K562 (cell line): ENCODE results near the gene EMC9. TPM values are rescaled to one million over a fixed set of nuclear protein-coding genes. Genes with fewer than 3 reads are reported as not detected.

ENCODE experiments used
- ATAC-seq: fragments of 200-7000 bp; cut with Tn5 transposase; 3 replicates; pipeline ENCODE4 v1.9.1; 2020; ENCODE audit warnings: moderate library complexity
- BruUV-seq: library from RNA; stranded (reverse); fragments of 400-500 nt; replicated peaks from 2 replicates; lab custom pipeline; 2021; lab: Mats Ljungman, UMichigan
- CTCF ChIA-PET: fragments of 300-600 bp; formaldehyde crosslinking; extraction: SDS; loops from one replicate; lab custom pipeline; 2021; ENCODE audit warnings: low intra/inter-chr PET ratio; lab: Yijun Ruan, JAX
- POLR2A ChIA-PET: fragments of 300-600, 350-650 bp; sonication (Branson Sonifier 250); formaldehyde crosslinking; extraction: SDS; loops from one replicate; lab custom pipeline; 2021; ENCODE audit warnings: antibody characterized with exemption, inconsistent platforms; lab: Yijun Ruan, JAX
- DNase-seq, 4 experiments: peaks; one replicate each; pipeline versions ENCODE4 v3.0.0 to v3.0.0-alpha.2; 2011 to 2018; ENCODE audit warnings: low spot score in 3 of 4, mixed read lengths in 3 of 4; ENCODE audit errors: extremely low read depth in 1 of 4
- FAIRE-seq: peaks from 2 replicates; lab custom pipeline; 2011; peaks lifted over from hg19 to GRCh38; lab: Jason Lieb, UNC
- H2AFZ ChIP-seq: 2 replicates; pipeline ENCODE4 v1.6.0; 2011; ENCODE audit warnings: low read depth, low read length, control low read depth, inconsistent platforms
- H3K27ac ChIP-seq: fragments of 200-600 bp; 3 replicates; pipeline ENCODE4 v1.8.0; 2011; ENCODE audit warnings: low read depth, mild to moderate bottlenecking, control low read depth, inconsistent platforms, low read length, moderate library complexity, mixed read lengths; ENCODE audit errors: extremely low read depth
- H3K27me3 ChIP-seq, 2 experiments: fragments of 300-600 bp in 1 of 2; 2 replicates in 1 of 2; 3 replicates in 1 of 2; pipeline versions ENCODE4 v1.6.0 to v1.8.0; 2011; ENCODE audit warnings: inconsistent platforms in 2 of 2, low read length in 2 of 2, mild to moderate bottlenecking in 1 of 2, mixed read lengths in 1 of 2, moderate library complexity in 1 of 2; ENCODE audit not compliant: control insufficient read depth in 2 of 2, insufficient read depth in 2 of 2
- H3K36me3 ChIP-seq: fragments of 300-600 bp; 3 replicates; pipeline ENCODE4 v1.8.0; 2011; ENCODE audit warnings: mild to moderate bottlenecking, low read length, inconsistent platforms; ENCODE audit not compliant: control insufficient read depth, insufficient read depth
- H3K4me1 ChIP-seq, 2 experiments: fragments of 200-600 bp in 1 of 2; replicated peaks in 1 of 2; 2 replicates in 1 of 2; 3 replicates in 1 of 2; pipeline versions ENCODE4 v1.5.1 to v1.8.0; 2011; ENCODE audit warnings: inconsistent platforms in 2 of 2, low read length in 2 of 2, mild to moderate bottlenecking in 1 of 2, mixed read lengths in 1 of 2, moderate library complexity in 1 of 2; ENCODE audit not compliant: control insufficient read depth in 2 of 2, insufficient read depth in 2 of 2
- H3K4me2 ChIP-seq: 2 replicates; pipeline ENCODE4 v1.6.1; 2011; ENCODE audit warnings: low read length, control low read depth, inconsistent platforms, mixed read lengths; ENCODE audit not compliant: insufficient read depth
- H3K4me3 ChIP-seq: fragments of 200-600 bp; sonication (generic), shearing (Covaris generic); 2 replicates; pipeline ENCODE4 v1.5.1; 2016; ENCODE audit warnings: control low read depth, inconsistent platforms
- H3K79me2 ChIP-seq: fragments of 200-600 bp; 3 replicates; pipeline ENCODE4 v1.8.0; 2011; ENCODE audit warnings: low read length, inconsistent platforms; ENCODE audit not compliant: control insufficient read depth, insufficient read depth
- H3K9ac ChIP-seq, 2 experiments: 2 replicates each; pipeline versions ENCODE4 v1.6.0 to v1.6.1; 2011; ENCODE audit warnings: low read depth in 2 of 2, low read length in 2 of 2, control low read depth in 1 of 2, inconsistent platforms in 1 of 2, mild to moderate bottlenecking in 1 of 2, mixed read lengths in 1 of 2; ENCODE audit not compliant: insufficient read depth in 1 of 2
- H3K9me1 ChIP-seq: one replicate; pipeline ENCODE4 v1.6.0; 2011; ENCODE audit warnings: inconsistent platforms, mild to moderate bottlenecking, low read length, moderate library complexity; ENCODE audit not compliant: control insufficient read depth, insufficient read depth
- H3K9me3 ChIP-seq: replicated peaks from 2 replicates; pipeline ENCODE4 v1.5.1; 2011; ENCODE audit warnings: low read depth, low read length, inconsistent platforms; ENCODE audit not compliant: control insufficient read depth, insufficient read depth
- H4K20me1 ChIP-seq: replicated peaks from 2 replicates; pipeline ENCODE4 v1.6.1; 2011; ENCODE audit warnings: low read length, inconsistent platforms, mixed read lengths; ENCODE audit not compliant: control insufficient read depth, insufficient read depth
- ATF2 ChIP-seq: sonication (generic); formaldehyde crosslinking; IDR thresholded peaks from 2 replicates; pipeline ENCODE4 v1.8.1; 2022; ENCODE audit warnings: missing genetic modification reagents
- NCOR1 ChIP-seq: fragments of 450-650 bp; IDR thresholded peaks from 2 replicates; pipeline ENCODE4 v1.6.1; 2016; ENCODE audit warnings: mild to moderate bottlenecking, moderate library complexity
- WGBS: fragments of 100-300 bp; shearing (Covaris generic); methylation state at CpG from one replicate; pipeline ENCODE4 v1.1.6; 2016; ENCODE audit warnings: low coverage, mixed read lengths; ENCODE audit not compliant: insufficient coverage; ENCODE audit errors: missing lambda C conversion rate; 5-methylcytosine and 5-hydroxymethylcytosine counted together
- in situ Hi-C: fragments of 300-500 bp; cut with MboI; formaldehyde crosslinking; loops from 4 replicates; pipeline ENCODE4 v1.15.0; 2018; ENCODE audit warnings: inconsistent platforms, mixed read lengths
- intact Hi-C: fragments of 100-400 bp; cut with micrococcal nuclease; formaldehyde crosslinking; loops from 2 replicates; pipeline ENCODE4 v1.14.2; 2022
- polyA plus RNA-seq, 8 experiments: library from polyadenylated mRNA; depleted of rRNA in 4 of 8; stranded (reverse) in 5 of 8; unstranded in 3 of 8; fragments of >200 nt; fragmentation: Nextera tagmentation in 2 of 8; fragmentation: Illumina TruSeq in 1 of 8; extraction: Ambion mirVana in 2 of 8; extraction: Trizol in 1 of 8; gene quantifications; 2 replicates each; pipeline versions ENCODE4 v1.2.1 to v1.2.3, GENCODE V29; 2011 to 2014; ENCODE audit warnings: inconsistent platforms in 1 of 8, missing spikeins in 1 of 8
- total RNA-seq, 7 experiments: library from RNA; depleted of rRNA in 6 of 7; stranded (reverse); fragments of >200 nt in 6 of 7; fragmentation: Illumina TruSeq in 2 of 7; extraction: Trizol in 2 of 7; gene quantifications; 2 replicates each; pipeline versions ENCODE4 v1.2.1 to v1.2.3, GENCODE V29; 2011 to 2021; ENCODE audit warnings: low replicate concordance in 1 of 7

Gene EMC9
- total and polyA plus RNA-seq, 9 of the 15 experiments (the other 6 are each of a cell fraction or from before 2014, with no cell fraction given), result 3.1 to 13.2 (median 7.8) TPM

DNA sequence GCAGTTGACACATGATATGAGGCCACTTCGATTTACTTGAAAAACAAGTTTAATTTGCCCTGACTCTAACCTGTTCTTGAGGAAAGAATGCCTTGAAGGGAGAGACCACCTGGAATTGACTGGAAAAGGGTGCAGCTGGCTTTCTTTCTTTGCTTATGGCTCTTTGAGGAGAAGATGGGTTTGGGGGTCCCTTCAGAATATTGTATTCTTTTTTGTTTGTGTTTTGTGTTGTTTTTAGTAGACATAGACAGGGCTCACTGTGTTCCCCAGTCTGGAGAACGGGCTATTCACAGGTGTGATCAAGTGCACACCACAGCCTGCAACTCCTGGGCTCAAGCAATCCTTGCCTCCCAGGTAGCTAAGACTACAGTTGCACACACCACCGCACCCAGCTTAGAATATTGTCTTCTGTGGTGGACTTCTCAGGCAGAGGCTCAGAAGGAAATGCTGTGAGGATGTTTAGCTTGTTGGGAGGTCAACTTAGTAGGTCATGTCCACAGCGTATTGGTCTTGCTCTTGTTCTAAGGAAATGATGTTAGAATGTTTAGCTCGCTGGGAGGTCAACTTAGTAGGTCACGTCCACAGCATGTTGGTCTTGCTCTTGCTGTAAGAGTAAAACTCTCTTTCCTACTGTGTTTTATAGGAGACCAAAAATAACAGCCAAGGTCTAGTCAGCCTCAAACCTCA lies 25.1 kb downstream of the EMC9 start:
- Histone ChIP-seq H3K36me3 (peaks cover 46% of the 10 kb centered on the region; the same call in 2 of the 3 replicates), H3K4me1 (peaks cover 10% of the 10 kb centered on the region in 2 experiments; a peak in 4 of 5 replicates), H3K4me3 (peak overlapping the region; percentile 51; the same call in 1 of the 2 replicates), H3K9me3 (no peaks in the 10 kb centered on the region), H3K9ac (peak overlapping the region; percentile 48 to 89; a peak in 2 of 4 replicates), H4K20me1 (no peaks in the 10 kb centered on the region), H3K79me2 (peaks cover 18% of the 10 kb centered on the region), H3K27ac (no peak overlapping the region), H2AFZ (no peak overlapping the region), H3K4me2 (peak overlapping the region; percentile 94), H3K27me3 (no peaks in the 10 kb centered on the region), H3K9me1 (no peaks in the 10 kb centered on the region)
- intact Hi-C loops, result no loop called here
- ChIA-PET POLR2A (interaction anchor here (0.7 to 5.0 kb wide), 4 partner anchors 10 to 25 kb away, joined by 3 to 38 read pairs (median 9); partner anchors contain the start of genes EMC9 and PSME1), CTCF (no interaction called here)
- FAIRE-seq, result peak; percentile 65
- DNase-seq, result no peak
- TF ChIP-seq NCOR1 (no peak), ATF2 (CRISPR knock-in tag) (no peak)
- no TSS peak for BruUV-seq
- no peak for ATAC-seq
- in situ Hi-C loops, result no loop called here
- WGBS, result 66% methylated on average over 6 of the region's 6 CpGs
